Common myeloid progenitor, CD34-positive (primary cell): Measurements from ENCODE around the gene VSTM1.
"Not testable (repeated sequence)": the region's sequence is repeated elsewhere in the genome, so short reads cannot be mapped to it uniquely, and the experiment has no call there.

Experiments
- CTCF ChIA-PET: fragments of 350-600 bp; sonication (Branson Sonifier 250); formaldehyde crosslinking; loops from one replicate; lab custom pipeline; 2021; ENCODE audit warnings: antibody characterized with exemption; lab: Charles Lee
- POLR2A ChIA-PET: fragments of 350-600 bp; sonication (Branson Sonifier 250); formaldehyde crosslinking; loops from one replicate; lab custom pipeline; 2021; ENCODE audit warnings: antibody characterized with exemption; lab: Charles Lee
- DNase-seq, 3 donors: peaks; one replicate each; pipeline versions ENCODE4 v3.0.0 to v3.0.0-alpha.2; 2013
- H3K27ac ChIP-seq, 2 experiments: 1 replicate in 1 of 2; 2 replicates in 1 of 2; pipeline ENCODE4 v1.7.0; 2013; ENCODE audit warnings: inconsistent platforms in 2 of 2, low read length in 2 of 2, mild to moderate bottlenecking in 2 of 2, low read depth in 1 of 2, moderate library complexity in 1 of 2; ENCODE audit not compliant: severe bottlenecking in 2 of 2, insufficient read depth in 1 of 2, poor library complexity in 1 of 2
- H3K27me3 ChIP-seq, 5 experiments: replicated peaks in 2 of 5; 1 replicate in 3 of 5; 2 replicates in 2 of 5; pipeline versions ENCODE4 v1.6.1 to v1.7.0; 2013; ENCODE audit warnings: low read length in 4 of 5, mild to moderate bottlenecking in 2 of 5, moderate library complexity in 2 of 5, inconsistent platforms in 1 of 5; ENCODE audit not compliant: insufficient read depth in 5 of 5, control insufficient read depth in 4 of 5
- H3K36me3 ChIP-seq, 4 experiments: 1 replicate in 2 of 4; 2 replicates in 2 of 4; pipeline versions ENCODE4 v1.6.1 to v1.7.0; 2013; ENCODE audit warnings: low read length in 3 of 4, control low read depth in 1 of 4, mild to moderate bottlenecking in 1 of 4; ENCODE audit not compliant: control insufficient read depth in 4 of 4, insufficient read depth in 4 of 4
- H3K4me1 ChIP-seq, 4 experiments: 1 replicate in 3 of 4; 2 replicates in 1 of 4; pipeline versions ENCODE4 v1.6.1 to v1.7.1; 2013; ENCODE audit warnings: low read length in 3 of 4, mild to moderate bottlenecking in 3 of 4, control low read depth in 1 of 4, inconsistent platforms in 1 of 4, moderate library complexity in 1 of 4; ENCODE audit not compliant: control insufficient read depth in 4 of 4, insufficient read depth in 4 of 4; ENCODE audit errors: control extremely low read depth in 1 of 4
- H3K4me3 ChIP-seq, 7 experiments: 1 replicate in 4 of 7; 2 replicates in 3 of 7; pipeline versions ENCODE4 v1.5.1 to v1.7.0; 2013; ENCODE audit warnings: mild to moderate bottlenecking in 7 of 7, low read length in 6 of 7, moderate library complexity in 6 of 7, inconsistent platforms in 2 of 7, low read depth in 2 of 7, control low read depth in 1 of 7; ENCODE audit not compliant: insufficient read depth in 4 of 7, control insufficient read depth in 1 of 7; ENCODE audit errors: extremely low read depth in 1 of 7
- H3K9me3 ChIP-seq, 5 experiments: 1 replicate in 4 of 5; 2 replicates in 1 of 5; pipeline versions ENCODE4 v1.6.1 to v1.7.1; 2013; ENCODE audit warnings: low read length in 4 of 5, mild to moderate bottlenecking in 2 of 5, inconsistent platforms in 1 of 5, low read depth in 1 of 5, moderate library complexity in 1 of 5; ENCODE audit not compliant: control insufficient read depth in 4 of 5, insufficient read depth in 2 of 5; ENCODE audit errors: control extremely low read depth in 1 of 5
- WGBS: methylation state at CpG from one replicate; pipeline ENCODE4 v1.1.5; 2013; ENCODE audit not compliant: insufficient coverage; 5-methylcytosine and 5-hydroxymethylcytosine counted together

The VSTM1 gene

DNA sequence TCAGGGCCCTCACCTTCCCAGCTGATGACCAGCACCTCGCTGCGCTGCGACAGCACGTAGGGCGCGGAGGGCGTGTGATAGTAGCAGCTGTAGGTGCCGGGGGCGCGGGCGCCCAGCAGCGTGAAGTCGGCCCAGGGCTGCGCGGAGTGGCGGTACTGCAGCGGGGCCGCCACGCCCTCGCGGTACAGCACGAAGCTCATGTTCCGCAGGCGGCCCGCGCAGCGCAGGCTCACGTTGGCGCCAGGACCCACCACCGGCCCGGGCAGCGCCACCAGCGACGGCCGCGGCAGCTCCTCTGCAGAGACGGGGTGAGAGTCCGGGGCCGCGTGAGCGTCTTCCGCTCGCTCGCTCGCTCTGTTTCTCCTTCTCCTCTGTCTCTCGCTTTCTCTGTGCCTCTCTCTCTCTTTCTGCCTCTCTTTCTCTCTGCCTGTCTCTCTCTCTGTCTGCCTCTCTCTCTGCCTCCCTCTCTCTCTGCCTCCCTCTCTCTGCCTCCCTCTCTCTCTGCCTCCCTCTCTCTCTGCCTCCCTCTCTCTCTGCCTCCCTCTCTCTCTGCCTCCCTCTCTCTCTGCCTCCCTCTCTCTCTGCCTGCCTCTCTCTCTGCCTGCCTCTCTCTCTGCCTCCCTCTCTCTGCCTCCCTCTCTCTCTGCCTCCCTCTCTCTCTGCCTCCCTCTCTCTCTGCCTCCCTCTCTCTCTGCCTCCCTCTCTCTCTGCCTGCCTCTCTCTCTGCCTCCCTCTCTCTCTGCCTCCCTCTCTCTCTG is 32.3 kb upstream of the VSTM1 start:
- POLR2A ChIA-PET, H3K36me3 ChIP-seq, H3K27ac ChIP-seq, H3K9me3 ChIP-seq: not testable (repeated sequence)
- peaks cover 0 to 16% (median 3%) of the 10 kb centered on the region in 5 experiments for H3K27me3 ChIP-seq
- peaks cover 2 to 34% (median 30%) of the 10 kb centered on the region in 4 experiments for H3K4me1 ChIP-seq
- DNase-seq: peak; percentile 50 to 73 (median 56)
- CTCF ChIA-PET: interaction anchor here (1.0 to 1.4 kb wide), 3 partner anchors 13 to 213 kb away, joined by 3 to 4 read pairs (median 3); partner anchors contain the start of genes PRPF31 and TFPT
- under 1% methylated on average over 38 of the region's 46 CpGs for WGBS
- peak overlapping the region in 5 of 7 experiments; percentile 16 to 72 (median 60) for H3K4me3 ChIP-seq

DNA sequence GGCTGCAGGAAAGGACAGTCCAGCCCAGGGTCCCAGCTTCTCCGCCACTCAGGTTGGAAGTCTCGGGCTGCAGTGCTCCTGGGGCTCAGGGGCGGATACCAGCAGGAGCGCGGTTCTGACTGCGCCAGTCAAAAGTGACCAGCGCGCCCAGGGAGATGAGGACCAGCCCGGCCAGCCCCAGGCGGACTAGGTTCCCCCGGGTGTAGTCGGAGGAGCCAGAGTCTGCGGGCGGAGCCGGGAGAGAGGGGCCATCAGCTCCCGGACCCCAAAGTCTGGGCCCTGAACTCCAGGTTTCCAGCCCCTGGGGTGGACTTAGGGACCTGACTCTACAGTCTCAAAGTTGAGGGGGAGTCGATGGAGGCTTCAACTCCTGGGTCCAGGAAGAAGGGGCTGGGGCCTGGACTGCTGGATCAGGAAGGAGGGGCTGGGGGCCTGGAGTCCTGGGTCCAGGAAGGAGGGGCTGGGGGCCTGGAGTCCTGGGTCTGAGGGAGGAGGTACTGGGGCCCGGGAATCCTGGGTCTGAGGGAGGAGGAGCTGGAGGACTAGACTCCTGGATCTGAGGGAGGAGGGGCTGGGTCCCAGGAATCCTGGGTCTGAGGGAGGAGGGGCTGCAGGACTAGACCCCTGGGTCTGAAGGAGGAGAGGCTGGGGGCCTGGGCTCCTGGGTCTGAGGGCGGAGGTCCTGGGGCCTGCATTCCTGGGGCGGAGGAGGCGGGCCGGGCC is 31.6 kb upstream of the VSTM1 start:
- H3K4me3 ChIP-seq: peak overlapping the region in 3 of 7 experiments; percentile 16 to 60 (median 52)
- DNase-seq: no peak
- no peak overlapping the region for H3K27ac ChIP-seq
- peaks cover 0 to 16% (median 3%) of the 10 kb centered on the region in 5 experiments for H3K27me3 ChIP-seq
- ChIA-PET POLR2A (no interaction called here), CTCF (interaction anchor here (1.2 to 1.4 kb wide), 2 partner anchors 20 to 71 kb away, joined by 4 to 5 read pairs; partner anchors contain the start of genes PRPF31 and TFPT)
- H3K4me1 ChIP-seq: peaks cover 2 to 32% (median 27%) of the 10 kb centered on the region in 4 experiments
- H3K36me3 ChIP-seq: no peaks in the 10 kb centered on the region
- no peaks in the 10 kb centered on the region for H3K9me3 ChIP-seq
- WGBS: 82% methylated on average over 20 of the region's 22 CpGs

DNA sequence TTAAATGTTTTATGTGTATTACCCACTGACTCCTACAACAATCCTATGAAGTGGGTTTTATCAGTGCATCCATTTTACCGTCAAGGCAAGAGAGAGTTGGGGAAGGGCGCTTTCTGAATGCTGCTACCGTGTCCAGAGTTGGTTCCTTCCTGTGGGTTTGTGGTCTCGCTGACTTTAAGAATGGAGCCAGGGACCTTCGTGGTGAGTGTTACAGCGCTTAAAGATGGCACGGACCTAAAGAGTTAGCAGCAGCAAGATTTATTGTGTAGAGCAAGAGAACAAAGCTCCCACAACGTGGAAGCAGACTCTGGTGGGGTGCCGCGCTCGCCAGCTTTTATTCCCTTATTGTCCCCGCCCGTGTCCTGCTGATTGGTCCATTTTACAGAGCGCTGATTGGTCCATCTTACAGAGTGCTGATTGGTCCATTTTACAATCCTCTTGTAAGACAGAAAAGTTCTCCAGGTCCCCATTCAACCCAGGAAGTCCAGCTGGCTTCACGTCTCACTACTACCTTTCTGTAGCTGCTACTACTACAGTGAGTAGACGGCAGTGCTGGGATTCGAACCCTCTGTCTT is 30.8 kb upstream of the VSTM1 start:
- Histone ChIP-seq H3K9me3 (no peaks in the 10 kb centered on the region), H3K4me3 (peak overlapping the region in 3 of 7 experiments; percentile 8 to 16 (median 11)), H3K27me3 (peaks cover 0 to 16% (median 3%) of the 10 kb centered on the region in 5 experiments), H3K36me3 (no peaks in the 10 kb centered on the region), H3K27ac (no peak overlapping the region), H3K4me1 (peaks cover 2 to 32% (median 27%) of the 10 kb centered on the region in 4 experiments)
- CTCF ChIA-PET: interaction anchor here (1.2 to 1.4 kb wide), 2 partner anchors 20 to 70 kb away, joined by 4 to 5 read pairs; partner anchors contain the start of genes PRPF31 and TFPT
- WGBS: 40% methylated on average over 16 of the region's 17 CpGs
- POLR2A ChIA-PET: no interaction called here
- DNase-seq: peak; percentile 38 to 80 (median 79)

DNA sequence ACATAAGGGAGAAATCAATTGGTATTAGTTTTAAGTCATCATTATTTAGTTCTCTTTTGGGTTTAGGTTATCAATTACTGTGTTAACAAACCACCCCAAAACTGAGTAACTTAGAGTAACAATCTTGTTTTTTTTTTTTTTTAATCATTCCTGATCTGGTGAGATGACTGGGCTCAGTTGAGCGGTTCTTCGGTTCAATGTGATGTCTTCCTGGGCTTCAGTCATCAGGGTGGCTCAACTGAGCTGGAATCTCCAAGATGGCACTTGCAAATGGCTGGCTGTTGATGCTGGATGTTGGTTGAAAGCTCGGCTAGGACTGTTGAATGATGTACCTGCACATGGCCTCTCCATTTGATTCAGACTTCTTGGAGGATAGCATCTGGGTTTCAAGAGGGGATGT is 20.7 kb upstream of the VSTM1 start:
- whole genome bisulfite sequencing: 100% methylated on average over 3 of the region's 3 CpGs
- POLR2A ChIA-PET: no interaction called here

DNA sequence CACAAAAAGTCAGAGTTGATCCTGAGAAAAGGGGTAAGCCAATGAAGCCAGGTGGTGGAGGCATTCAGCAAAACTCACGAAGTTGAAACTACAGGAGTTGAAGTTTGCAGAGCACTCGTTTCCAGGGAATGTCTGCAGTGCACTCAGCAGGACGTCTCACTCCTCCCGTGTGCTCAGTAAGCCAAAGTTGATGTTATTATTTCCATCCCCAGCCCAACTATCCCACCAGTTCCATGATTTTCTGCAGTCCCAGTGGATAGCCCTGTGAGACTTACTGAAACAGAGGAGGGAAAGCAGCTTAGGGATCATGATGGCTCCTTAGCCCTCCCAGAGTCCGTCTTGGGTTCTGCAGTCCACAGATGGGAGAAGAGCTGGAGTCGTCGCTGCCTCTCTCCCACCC is 17.3 kb upstream of the VSTM1 start, which contains the start of gene TARM1:
TSS of gene TARM1 (minus strand) at position 334 of the 400 bp plus-strand sequence. CDS start at position 309, 25 bp downstream.
- WGBS: 90% methylated on average over 2 of the region's 7 CpGs
- H3K9me3 ChIP-seq: peaks cover 0 to 12% (median 6%) of the 10 kb centered on the region in 5 experiments
- peaks cover 0 to 8% (median 5%) of the 10 kb centered on the region in 4 experiments for H3K4me1 ChIP-seq
- DNase-seq: no peak
- CTCF ChIA-PET: interaction anchor here (0.9 kb wide), 1 partner anchor 422 kb away, joined by 3 read pairs; no protein-coding TSS in a partner anchor
- no peak within 1 kb of the TSS for H3K4me3 ChIP-seq
- H3K36me3 ChIP-seq: no peaks in the 10 kb centered on the region
- H3K27me3 ChIP-seq: peaks cover 0 to 2% (median 0%) of the 10 kb centered on the region in 5 experiments
- POLR2A ChIA-PET: no interaction called here
- H3K27ac ChIP-seq: no peak within 1 kb of the TSS

More for the DNA sequence above, 20.7 kb upstream of the VSTM1 start:
- peaks cover 0 to 2% (median 0%) of the 10 kb centered on the region in 5 experiments for H3K27me3 ChIP-seq
- DNase-seq: no peak
- H3K36me3 ChIP-seq: no peaks in the 10 kb centered on the region
- H3K4me3 ChIP-seq: no peak overlapping the region
- H3K9me3 ChIP-seq: peaks cover 0 to 12% (median 6%) of the 10 kb centered on the region in 5 experiments
- H3K27ac ChIP-seq: no peak overlapping the region
- CTCF ChIA-PET: no interaction called here
- no peaks in the 10 kb centered on the region for H3K4me1 ChIP-seq

DNA sequence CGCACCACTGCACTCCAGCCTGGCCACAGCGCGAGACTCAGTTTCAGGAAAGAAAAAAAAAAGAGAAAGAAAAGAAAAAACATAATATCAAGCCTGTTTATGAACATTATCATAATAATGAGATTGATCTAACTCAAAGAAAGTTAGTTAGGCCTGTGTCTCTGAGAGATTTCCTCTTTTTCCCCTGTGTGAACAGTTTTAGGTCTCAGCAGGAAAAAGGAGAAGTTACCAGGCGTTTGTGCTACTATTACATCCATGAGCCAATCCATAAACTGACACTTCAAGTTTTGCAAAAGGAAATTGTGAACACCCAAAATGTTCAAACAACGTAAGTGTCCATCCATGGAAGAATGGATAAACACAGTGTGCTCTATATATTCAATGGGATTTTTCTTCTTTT is 13.6 kb upstream of the VSTM1 start:
- H3K27me3 ChIP-seq: peaks cover 0 to 2% (median 0%) of the 10 kb centered on the region in 5 experiments
- H3K27ac ChIP-seq: no peak overlapping the region
- no peaks in the 10 kb centered on the region for H3K36me3 ChIP-seq
- no peak overlapping the region for H3K4me3 ChIP-seq
- peaks cover 0 to 7% (median 4%) of the 10 kb centered on the region in 5 experiments for H3K9me3 ChIP-seq
- peak in 2 of 3 donors; percentile 71 to 72 for DNase-seq
- ChIA-PET POLR2A (no interaction called here), CTCF (no interaction called here)
- H3K4me1 ChIP-seq: peaks cover 0 to 8% (median 5%) of the 10 kb centered on the region in 4 experiments
- WGBS: 0% methylated on average over 1 of the region's 5 CpGs
